Measurements from ENCODE around the gene HOXD9. TPM values are rescaled to one million over a fixed set of nuclear protein-coding genes. Genes with fewer than 3 reads are reported as not detected.

Gene HOXD9
- total RNA-seq, 1 experiment from 2014 or later: not detected

DNA sequence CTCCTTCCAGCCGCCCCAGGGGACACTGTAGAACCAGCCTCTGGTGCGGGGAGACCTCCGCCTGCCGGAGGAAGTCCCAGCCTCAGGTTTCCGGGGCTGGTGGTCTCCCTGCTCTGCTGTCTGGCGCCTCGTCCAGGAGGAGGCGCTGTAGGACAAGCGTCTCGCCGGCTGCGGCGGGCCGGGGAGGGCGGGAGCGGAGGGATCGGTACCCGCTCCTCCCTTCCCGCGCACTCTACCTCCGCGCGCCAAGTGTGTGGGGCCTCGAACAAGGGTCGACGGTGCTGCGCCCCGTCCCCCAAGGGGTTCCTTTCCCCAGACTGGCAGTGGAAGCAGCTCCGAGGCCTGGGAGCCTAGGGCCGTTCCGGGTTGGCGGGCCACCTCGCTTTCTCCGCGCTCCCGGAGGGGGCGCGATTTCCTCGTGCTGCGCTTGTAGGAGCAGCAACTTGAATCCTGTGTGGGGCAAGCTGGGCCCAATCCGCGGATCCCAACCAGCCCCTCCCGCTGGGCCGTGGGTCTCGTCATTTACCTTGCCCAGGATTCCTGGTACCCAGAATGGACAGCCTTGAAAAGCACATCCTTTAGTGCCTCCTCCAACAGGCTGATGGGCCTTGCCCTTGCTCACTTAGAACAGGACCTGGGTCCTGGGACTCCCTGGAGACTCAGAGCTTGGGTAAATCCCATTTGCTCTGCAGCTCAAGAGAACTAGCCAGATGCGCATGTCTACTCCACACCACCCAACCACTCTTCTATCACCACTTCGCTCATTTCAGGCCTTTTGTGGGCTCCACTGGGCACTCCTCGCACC is 18.2 kb downstream of the HOXD9 start (continued):
- TF ChIP-seq MYBL2 (CRISPR knock-in tag; IDR thresholded peaks at IDR 0.05) (peak; percentile 52; the same call in 1 of the 2 replicates), ELF4 (CRISPR knock-in tag; IDR thresholded peaks at IDR 0.05; ENCODE audit: low read depth) (no peak), KAT7 (CRISPR knock-in tag; IDR thresholded peaks at IDR 0.05; ENCODE audit: borderline replicate concordance) (peak; percentile 48; the same call in 1 of the 2 replicates), MXD4 (CRISPR knock-in tag; IDR thresholded peaks at IDR 0.05; ENCODE audit: borderline replicate concordance) (no peak), ATF1 (CRISPR knock-in tag; IDR thresholded peaks at IDR 0.05) (no peak), ETV6 (CRISPR knock-in tag; IDR thresholded peaks at IDR 0.05) (peak; percentile 51; the same call in 1 of the 2 replicates), TP53 (CRISPR knock-in tag; IDR thresholded peaks at IDR 0.05) (no peak; the same call in 1 of the 2 replicates), TEAD1 (CRISPR knock-in tag; IDR thresholded peaks at IDR 0.05) (peak; percentile 70; the same call in 1 of the 2 replicates)
- TF ChIP-seq, protein P1, sequence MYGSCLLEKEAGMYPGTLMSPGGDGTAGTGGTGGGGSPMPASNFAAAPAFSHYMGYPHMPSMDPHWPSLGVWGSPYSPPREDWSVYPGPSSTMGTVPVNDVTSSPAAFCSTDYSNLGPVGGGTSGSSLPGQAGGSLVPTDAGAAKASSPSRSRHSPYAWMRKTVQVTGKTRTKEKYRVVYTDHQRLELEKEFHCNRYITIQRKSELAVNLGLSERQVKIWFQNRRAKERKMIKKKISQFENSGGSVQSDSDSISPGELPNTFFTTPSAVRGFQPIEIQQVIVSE (CRISPR knock-in tag; IDR thresholded peaks at IDR 0.05; ENCODE audit: borderline replicate concordance): no peak
- TF ChIP-seq, protein P2, sequence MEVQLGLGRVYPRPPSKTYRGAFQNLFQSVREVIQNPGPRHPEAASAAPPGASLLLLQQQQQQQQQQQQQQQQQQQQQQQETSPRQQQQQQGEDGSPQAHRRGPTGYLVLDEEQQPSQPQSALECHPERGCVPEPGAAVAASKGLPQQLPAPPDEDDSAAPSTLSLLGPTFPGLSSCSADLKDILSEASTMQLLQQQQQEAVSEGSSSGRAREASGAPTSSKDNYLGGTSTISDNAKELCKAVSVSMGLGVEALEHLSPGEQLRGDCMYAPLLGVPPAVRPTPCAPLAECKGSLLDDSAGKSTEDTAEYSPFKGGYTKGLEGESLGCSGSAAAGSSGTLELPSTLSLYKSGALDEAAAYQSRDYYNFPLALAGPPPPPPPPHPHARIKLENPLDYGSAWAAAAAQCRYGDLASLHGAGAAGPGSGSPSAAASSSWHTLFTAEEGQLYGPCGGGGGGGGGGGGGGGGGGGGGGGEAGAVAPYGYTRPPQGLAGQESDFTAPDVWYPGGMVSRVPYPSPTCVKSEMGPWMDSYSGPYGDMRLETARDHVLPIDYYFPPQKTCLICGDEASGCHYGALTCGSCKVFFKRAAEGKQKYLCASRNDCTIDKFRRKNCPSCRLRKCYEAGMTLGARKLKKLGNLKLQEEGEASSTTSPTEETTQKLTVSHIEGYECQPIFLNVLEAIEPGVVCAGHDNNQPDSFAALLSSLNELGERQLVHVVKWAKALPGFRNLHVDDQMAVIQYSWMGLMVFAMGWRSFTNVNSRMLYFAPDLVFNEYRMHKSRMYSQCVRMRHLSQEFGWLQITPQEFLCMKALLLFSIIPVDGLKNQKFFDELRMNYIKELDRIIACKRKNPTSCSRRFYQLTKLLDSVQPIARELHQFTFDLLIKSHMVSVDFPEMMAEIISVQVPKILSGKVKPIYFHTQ (CRISPR knock-in tag; IDR thresholded peaks at IDR 0.05): no peak
- TF ChIP-seq, protein P3, sequence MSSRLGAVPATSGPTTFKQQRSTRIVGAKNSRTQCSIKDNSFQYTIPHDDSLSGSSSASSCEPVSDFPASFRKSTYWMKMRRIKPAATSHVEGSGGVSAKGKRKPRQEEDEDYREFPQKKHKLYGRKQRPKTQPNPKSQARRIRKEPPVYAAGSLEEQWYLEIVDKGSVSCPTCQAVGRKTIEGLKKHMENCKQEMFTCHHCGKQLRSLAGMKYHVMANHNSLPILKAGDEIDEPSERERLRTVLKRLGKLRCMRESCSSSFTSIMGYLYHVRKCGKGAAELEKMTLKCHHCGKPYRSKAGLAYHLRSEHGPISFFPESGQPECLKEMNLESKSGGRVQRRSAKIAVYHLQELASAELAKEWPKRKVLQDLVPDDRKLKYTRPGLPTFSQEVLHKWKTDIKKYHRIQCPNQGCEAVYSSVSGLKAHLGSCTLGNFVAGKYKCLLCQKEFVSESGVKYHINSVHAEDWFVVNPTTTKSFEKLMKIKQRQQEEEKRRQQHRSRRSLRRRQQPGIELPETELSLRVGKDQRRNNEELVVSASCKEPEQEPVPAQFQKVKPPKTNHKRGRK (CRISPR knock-in tag; IDR thresholded peaks at IDR 0.05; ENCODE audit: borderline replicate concordance): no peak

- Mint-ChIP-seq H3K36me3 (no peaks in the 10 kb centered on the region), H3K4me1 (peaks cover 4% of the 10 kb centered on the region), H3K9me3 (no peaks in the 10 kb centered on the region), H3K27me3 (ENCODE audit: low read depth) (peaks cover 98% of the 10 kb centered on the region), H3K27ac (no peak overlapping the region), H3K4me3 (no peak overlapping the region)
- no peak for ATAC-seq
- CTCF ChIA-PET: interaction anchor here (0.9 to 1.5 kb wide), 2 partner anchors 313 to 412 kb away, joined by 4 to 5 read pairs; no protein-coding TSS in a partner anchor
- POLR2A ChIA-PET: no interaction called here
- TF ChIP-seq RORB (CRISPR knock-in tag; IDR thresholded peaks at IDR 0.05) (no peak), NFE2L1 (CRISPR knock-in tag; IDR thresholded peaks at IDR 0.05) (no peak), ZNF396 (CRISPR knock-in tag; IDR thresholded peaks at IDR 0.05; ENCODE audit: borderline replicate concordance) (no peak), SP1 (CRISPR knock-in tag; conservative IDR thresholded peaks at IDR 0.05) (no peak), EMX1 (CRISPR knock-in tag; IDR thresholded peaks at IDR 0.05) (no peak), NR1H2 (CRISPR knock-in tag; IDR thresholded peaks at IDR 0.05) (no peak), MXD4 (CRISPR knock-in tag; IDR thresholded peaks at IDR 0.05; ENCODE audit: borderline replicate concordance) (no peak), PRRX2 (CRISPR knock-in tag; IDR thresholded peaks at IDR 0.05) (no peak), SMAD4 (CRISPR knock-in tag; IDR thresholded peaks at IDR 0.05) (no peak), HMGA2 (CRISPR knock-in tag; IDR thresholded peaks at IDR 0.05) (no peak), MAX (CRISPR knock-in tag; IDR thresholded peaks at IDR 0.05) (no peak)
- TF ChIP-seq, protein P1 (CRISPR knock-in tag; IDR thresholded peaks at IDR 0.05; ENCODE audit: borderline replicate concordance): no peak
- DNase-seq (ENCODE audit: low spot score): no peak
Measured at GRCh38 chr2:176142281-176142680, 19.8 kb downstream of the HOXD9 start.

All from WTC11 (cell line).